Caki2 (cell line): ENCODE data around the gene TAS2R1. TPM values are rescaled to one million over a fixed set of nuclear protein-coding genes. Genes with fewer than 3 reads are reported as not detected.

Experiments
- DNase-seq: peaks from one replicate; pipeline ENCODE4 v3.0.0-alpha.2; 2015; ENCODE audit warnings: low read depth
- in situ Hi-C: cut with HindIII; loops from 2 replicates; pipeline ENCODE4 v1.10.0; 2016; ENCODE audit warnings: low sequenced_read_pairs, low pct_unique_long_range_greater_than_20kb, mixed read lengths
- total RNA-seq: library from RNA; depleted of rRNA; stranded (reverse); fragments of >200 nt; shearing (Covaris generic); gene quantifications from 2 replicates; pipeline ENCODE4 v1.2.3, GENCODE V29; 2014; ENCODE audit warnings: low replicate concordance

The TAS2R1 gene
- total RNA-seq, 1 experiment from 2014 or later: not detected

DNA sequence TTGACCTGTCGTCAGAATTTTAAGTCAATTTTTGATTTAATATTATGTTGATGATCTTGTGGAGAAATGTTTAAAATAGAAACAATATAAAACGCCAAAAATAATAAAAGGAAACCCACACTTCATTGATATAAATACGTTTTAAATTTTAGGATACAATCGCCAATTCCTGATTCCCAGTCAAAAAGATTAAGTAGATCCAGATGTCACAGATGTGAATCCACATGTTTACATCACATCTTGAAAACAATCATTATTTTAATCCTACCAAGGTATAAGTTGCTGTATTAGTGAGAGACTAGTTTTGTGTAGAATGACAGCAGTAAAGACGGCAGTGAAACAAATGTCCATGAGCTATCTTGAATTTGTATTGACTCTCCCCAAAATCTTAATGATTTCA is 4.9 kb downstream of the TAS2R1 start:
- in situ Hi-C loops: no loop called here
- DNase-seq: no peak

DNA sequence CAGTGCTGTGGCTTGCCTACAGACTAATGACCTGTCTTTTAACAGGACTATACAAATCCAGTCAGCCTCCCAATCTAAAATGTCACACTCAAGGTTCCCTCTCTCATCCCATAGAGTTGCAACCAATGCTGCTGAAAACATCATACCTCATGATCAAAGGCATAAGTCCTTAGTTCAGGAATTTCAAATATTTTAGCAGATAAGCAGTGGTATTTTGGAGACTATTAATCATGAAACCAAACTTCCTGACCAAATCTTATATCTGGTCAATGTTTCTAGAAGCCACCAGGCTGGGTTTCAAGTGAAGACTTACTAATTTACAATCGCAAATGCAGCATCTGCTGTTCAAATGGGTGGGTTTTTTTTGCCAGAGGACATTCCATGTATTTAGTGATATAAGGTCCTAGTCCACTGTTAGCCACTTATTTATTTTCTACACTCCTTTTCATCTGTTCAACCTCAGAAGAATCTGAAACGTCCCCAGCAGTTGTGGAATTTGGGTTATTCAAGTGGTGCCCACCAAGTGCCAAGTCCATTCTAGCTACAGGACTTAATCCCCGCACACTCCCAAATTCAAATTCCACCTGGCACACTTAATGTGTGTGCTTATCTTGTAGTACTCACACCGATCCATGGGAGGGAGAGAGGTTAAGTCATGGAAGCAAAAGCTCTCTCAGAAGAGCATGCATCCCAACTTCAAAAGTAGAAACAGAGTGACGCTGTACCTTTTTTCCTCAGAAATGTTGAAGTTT is 5.8 kb downstream of the TAS2R1 start:
- DNase-seq: peak; percentile 27
- in situ Hi-C loops: no loop called here

DNA sequence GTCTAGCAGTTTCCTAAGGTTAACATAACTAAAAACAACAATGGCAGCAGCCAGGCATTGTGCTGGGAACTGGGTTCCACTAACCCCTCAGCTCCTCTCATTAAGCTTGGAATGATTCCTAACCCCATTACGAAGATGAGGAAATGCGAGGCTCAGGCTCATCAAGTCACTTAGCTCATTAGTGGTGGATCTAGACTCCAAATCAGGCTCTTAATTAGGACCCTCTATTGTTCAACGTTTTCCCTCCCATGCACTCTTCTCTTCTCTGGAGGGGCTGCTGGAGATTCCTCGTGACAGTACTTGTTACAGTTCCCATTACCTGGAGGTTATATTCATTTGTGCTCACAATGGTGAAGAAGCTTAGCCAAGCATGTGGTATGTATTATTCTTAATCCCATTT is 6.5 kb downstream of the TAS2R1 start:
- DNase-seq: no peak
- in situ Hi-C loops: no loop called here

DNA sequence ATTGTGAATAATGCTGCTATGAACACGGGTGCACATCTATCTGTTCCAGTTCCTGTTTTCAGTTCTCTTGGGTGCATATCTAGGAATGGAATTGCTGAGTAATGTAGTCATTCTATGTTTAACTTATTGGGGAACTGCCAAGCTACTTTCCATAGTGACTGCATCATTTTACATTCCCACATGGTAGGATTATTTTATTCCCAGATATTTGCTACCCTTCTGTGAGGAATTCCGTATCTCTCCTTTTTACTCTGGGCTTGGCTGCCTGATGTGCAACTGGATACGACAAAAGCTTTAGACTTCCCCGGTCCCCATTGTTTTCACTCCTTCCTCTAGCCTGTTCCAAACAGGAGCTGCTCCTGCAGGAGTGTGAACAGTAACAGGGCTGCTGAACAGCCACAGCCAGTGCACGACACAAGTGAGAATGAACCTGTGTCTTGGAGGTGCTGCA is 7.2 kb downstream of the TAS2R1 start:
- peak; percentile 35 for DNase-seq
- in situ Hi-C loops: no loop called here

DNA sequence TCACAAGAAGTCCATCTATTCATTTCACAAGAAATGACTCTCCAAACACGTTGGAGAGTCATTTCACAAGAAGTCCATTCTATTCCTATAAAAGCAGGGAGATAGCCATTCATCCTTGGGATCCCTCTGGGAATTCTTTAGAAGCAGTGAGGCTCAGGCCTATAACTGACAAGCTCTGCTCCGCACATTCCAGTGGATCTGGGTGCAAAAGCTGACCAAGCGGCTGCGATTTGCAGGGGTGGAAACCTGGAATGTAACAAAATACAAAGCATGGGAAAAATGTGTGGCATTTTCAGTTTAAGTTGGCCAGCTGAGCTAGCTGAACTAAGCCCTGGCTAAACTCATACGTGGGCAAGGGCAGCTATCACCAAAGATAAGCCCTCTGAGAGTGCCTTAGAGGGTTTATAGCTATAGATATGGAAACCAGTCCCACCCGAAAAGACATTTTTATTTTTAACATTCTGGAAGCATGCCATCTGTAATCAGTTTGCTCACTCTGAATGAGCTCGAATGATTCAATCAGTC is 8.7 kb downstream of the TAS2R1 start:
- no peak for DNase-seq
- in situ Hi-C loops: no loop called here

DNA sequence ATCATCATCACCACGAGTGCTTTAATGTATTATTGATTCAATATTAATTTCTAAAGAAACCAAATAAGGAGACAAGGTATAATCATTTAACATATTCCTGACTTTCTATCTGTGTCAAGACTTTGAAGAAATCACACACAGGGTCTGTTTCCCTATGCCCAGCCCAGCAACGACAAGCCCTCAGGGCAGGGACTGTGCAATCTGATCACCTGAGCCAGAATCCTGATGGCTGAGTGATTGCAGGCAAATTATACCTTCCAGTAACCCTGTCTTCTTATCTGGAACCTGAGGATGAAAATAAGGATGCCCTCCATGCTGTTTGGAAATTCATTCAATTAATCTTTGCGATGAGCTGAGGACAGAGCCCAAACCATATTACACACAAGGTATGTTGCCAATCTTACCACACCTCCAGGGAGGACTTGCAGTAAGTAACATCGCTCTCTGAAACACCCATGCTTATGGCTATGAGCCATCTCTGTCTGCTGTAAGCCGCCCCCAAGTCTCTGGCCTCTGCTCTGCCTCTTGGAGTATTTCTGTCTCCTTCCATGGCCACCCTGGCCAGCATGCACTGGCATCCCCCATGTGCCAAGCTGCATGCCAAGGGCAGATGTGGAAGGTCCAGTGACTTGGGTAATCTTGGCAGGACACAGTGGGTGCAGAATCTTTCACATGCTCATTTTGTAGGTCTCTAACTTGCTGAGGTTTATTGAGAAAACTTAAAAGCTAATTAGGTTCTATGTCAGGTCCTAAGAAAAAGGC is 10.6 kb downstream of the TAS2R1 start:
- no peak for DNase-seq
- in situ Hi-C loops: no loop called here

DNA sequence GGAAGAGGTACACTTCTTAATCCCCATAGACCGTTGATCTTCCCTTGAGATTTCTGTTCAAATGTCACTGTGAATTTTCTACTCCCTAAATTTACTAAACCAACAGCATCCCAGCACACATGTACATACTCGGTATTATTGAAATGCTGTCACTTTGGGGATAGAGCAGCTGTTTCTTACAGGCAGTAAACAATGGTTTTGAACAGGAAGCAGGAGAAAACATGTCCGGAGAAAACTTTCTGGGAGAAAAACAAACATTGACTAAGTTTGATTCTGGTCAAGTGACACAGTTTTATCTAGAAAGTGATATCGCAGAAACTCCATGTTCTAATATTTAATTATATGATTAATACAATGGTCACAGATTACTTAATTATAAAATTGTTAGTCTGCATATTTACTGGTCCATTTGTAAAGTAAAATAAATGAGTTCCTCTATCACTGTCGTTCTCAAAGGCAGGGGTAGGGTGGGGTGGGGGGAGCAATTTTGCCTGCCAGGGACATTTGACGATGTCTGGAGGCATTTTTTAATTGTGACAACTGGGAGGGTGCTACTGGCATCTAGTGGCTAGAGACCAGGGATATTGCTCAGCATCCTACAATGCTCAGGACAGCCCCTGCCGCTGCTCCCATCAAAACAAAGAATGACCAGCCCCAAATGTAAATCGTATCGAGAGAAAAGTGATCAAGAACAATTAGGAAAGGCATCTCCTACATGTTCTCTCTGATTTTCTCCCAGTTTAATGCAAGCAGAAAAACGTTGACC is 12.2 kb downstream of the TAS2R1 start:
- in situ Hi-C loops: no loop called here
- no peak for DNase-seq

DNA sequence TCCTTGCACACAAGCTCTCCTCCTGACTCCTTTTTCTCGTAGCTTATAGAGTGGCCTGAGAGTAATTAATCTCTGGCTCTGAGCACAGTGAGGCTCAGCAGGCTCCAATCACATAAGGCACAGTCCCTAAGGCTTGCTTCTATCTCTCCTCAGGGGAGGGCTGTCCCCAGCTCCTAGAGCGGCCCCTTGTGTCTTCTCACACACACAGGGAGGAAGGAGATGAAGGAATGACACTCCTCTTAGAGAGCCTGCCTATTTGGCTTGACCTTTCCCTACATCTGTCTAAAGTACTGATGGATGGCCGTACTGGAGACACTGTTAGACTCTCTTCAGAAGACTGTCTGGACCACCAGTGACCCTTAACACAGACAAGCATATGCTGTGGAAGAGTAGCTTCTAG is 12.9 kb downstream of the TAS2R1 start:
- in situ Hi-C loops: no loop called here

DNA sequence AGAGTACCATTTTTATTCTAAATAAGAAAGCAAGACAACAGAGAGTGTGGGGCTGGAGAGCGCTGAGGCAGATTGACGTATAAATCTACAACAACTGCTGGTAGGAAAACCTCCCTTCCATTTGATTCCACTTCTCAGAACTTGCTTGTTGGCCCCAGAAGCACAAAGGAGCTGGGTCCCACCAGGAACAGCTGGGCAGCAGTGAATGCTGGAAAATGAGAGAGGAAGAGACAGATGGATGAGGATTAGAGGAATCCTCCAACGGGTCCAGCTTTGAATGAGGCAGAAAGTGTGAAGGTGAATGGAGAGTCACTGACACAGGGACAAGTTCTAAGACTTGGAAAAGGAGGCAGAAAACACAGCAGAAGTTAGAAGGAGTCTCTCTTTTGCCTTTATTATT is 14.8 kb downstream of the TAS2R1 start:
- DNase-seq: no peak

More for the DNA sequence above, 12.9 kb downstream of the TAS2R1 start:
- DNase-seq: no peak

DNA sequence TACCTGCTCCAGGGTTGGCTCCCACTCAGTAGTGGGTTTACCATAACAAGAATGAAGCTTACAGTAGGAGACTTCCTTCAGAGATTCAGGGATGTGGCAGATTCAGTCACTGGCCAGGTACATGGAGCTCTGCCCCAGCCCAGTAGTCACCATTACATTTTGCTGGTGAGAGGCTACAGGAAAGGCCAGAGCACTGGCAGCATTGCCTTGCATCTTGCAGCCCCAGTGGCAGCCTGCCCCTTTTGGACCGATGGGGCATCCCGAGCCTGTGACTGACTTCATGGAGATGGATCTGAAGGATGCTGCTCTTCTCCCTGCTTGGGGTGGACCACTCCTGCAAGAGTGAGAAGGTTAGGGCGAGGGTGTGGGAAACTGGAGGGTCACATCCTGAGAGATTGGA is 16.8 kb downstream of the TAS2R1 start:
- in situ Hi-C loops: no loop called here

More for the DNA sequence above, 14.8 kb downstream of the TAS2R1 start:
- in situ Hi-C loops: no loop called here

DNA sequence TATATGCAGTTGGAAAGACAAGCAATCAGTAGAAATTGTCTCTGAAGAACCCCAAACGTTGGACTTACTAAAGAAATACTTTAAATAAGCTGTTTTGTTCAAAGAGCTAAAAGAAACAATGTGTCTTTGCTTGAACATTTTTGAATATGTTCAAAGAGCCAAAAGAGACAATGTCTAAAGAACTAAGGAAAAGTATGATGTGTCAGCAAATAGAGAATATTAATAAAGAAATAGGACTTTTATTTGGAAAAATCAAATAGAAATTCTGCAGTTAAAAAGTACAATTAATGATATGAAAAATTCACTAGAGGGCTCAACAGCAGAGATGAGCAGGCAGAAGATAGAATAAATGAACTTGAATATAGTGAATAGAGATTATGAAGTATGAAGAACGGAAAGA is 19.2 kb downstream of the TAS2R1 start:
- in situ Hi-C loops: no loop called here
- DNase-seq: no peak

More for the DNA sequence above, 16.8 kb downstream of the TAS2R1 start:
- DNase-seq: no peak

DNA sequence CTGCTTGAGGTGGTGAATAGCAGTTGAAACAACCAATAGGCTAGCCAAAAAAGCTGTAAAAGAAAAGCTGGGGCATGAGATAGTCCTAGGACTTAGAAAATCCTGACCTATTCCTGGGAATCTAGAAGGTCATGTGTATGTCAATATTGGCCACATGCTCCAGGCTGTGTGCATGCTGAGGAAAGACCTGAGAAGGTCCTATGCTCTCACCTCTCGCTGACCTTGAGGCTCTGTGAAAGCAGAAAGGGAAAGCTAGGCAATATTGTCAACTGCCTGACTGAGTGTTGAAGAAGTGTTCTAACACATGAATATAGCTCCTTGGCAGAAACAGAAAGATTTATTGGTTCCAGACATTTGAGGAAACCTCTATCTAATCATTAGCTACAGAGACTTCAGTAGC is 19.8 kb downstream of the TAS2R1 start:
- DNase-seq: no peak
- in situ Hi-C loops: no loop called here

DNA sequence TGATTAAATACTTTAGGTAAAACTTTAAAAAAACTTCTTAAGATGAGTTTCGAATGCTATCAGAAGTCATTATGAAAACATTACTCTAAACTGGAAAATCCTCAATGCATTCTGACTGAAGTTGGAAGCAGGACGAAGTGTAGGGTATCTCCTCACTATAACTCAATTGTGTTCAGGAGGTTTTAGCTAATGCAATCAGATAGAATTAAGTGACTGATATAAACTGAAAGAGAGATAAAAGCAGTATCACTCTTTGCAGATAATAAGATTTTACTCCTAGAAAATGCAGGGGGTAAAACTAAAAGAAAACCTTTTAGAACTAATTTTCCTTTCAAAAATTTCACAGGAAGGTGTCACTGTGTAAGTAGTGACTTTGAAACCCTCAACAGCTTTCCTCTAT is 22.1 kb downstream of the TAS2R1 start:
- no peak for DNase-seq
- in situ Hi-C loops: no loop called here

DNA sequence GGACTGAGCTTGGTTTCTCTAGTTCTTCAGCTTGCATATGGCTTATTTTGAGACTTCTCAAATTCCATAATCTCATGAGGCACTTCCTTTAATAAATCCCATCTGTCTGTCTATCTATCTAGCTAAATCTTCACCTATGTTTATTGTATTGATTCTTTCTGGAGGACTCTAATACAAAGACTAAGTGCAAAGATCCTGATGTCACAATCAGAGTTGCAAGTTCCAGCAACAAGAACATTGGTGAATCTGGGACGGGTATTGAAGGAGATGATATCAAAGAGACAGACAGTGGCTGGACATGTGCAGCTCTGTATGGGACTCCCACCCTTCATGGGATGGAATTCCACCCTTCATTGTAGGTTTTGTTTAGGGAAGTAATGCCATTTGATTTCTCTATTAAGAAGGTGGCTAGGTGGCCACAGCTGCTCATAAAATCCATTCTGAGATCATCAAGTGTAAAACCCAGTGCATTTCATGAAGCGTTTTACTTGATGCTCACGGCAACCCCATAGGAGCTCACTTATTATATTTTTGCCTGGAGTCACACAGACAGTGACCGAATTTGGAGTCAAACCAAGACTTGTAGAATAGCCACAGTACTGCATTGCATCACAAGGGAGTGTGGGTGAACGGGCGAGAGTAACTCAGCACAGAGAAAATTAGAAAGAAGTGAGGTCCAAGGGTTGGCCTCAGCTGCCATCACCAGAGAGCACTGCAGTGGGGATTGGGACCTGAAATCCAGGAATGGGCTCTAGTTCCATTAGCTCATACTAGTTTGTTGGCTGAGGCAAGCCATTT is 24.9 kb downstream of the TAS2R1 start:
- in situ Hi-C loops: no loop called here
- no peak for DNase-seq

DNA sequence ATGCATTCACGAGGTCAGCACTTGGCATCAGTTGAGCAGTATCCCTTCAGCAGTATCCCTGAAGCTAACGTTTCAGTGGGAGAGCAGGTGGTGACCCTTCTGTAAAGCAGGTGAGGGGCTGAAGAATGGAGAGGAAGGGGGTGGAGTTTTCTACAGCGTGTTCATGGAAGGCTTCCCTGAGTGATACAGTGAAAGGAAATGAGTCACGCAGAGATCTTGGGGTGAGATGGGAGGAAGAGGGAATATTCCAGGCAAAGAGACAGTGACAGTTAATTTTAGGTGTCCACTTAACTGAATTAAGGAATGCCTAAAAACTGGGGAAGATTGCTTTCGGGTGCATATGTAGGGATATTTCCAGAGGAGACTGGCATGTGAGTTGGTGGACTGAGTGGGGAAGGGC is 25.7 kb downstream of the TAS2R1 start:
- no peak for DNase-seq
- in situ Hi-C loops: no loop called here

DNA sequence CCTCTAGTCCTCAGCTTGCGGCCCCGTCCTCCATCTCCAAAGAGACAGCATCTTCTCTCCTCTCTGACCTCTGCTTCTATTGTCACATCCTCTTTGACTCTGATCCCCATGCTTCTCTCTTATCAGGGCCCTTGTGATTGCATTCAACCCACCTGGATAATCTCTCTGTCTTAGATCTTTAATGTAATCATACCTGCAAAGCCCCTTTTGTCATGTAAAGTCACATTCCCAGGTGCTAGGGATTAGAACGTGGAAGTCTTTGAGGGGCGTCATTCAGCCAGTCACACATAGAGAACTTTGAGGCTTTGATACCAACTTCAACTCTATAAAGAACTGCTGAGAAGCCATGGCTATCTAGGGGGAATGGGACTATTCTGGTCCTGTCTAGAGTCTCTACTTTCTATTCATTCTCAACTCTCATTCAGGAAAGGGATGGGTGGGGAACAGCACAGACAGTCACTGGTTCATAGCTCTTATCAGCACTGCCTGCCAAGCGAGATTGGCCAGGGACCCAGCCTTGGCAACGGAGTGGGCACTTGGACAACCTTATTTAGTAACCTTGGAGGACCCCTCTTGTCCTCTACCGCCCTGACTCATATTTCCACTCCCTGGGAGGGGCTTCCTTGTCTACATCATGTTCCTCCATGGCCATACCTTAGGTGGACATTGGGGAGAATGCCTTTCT is 29.0 kb downstream of the TAS2R1 start:
- no peak for DNase-seq
- in situ Hi-C loops: no loop called here

DNA sequence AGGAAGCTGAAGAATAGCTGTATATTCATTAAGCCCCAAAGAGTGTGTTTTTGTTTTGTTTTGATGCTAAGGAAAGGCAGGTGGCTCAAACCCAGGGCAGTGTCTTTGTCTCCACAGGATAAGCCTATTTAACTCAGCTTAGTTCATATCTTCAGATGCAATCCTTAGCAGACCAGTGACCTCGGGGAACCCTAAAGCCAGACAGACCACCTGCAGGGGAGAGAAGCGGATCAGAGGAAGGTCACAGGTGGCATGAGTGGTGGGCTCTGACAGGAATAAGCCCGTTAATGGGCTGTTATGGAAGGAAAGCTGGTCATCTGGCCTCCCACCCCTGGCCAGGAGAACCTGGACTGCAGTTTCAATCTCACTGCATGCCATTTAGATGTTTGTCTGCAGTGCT is 30.8 kb downstream of the TAS2R1 start:
- in situ Hi-C loops: no loop called here

More for the DNA sequence above, 30.8 kb downstream of the TAS2R1 start:
- no peak for DNase-seq
